ENCODE measurements around the gene FCRL4. TPM values are rescaled to one million over a fixed set of nuclear protein-coding genes. Genes with fewer than 3 reads are reported as not detected.
"Not testable (repeated sequence)": the region's sequence is repeated elsewhere in the genome, so short reads cannot be mapped to it uniquely, and the experiment has no call there.

Gene FCRL4
- polyA plus RNA-seq, 1 donor: not detected

GRCh38 chr1:157551694-157552693 lies 45.9 kb downstream of the FCRL4 start, which contains the start of gene FCRL5:
TSS of gene FCRL5 (minus strand) at chr1:157552515. CDS start at chr1:157552362, 153 bp downstream.
- DNase-seq: no peak

- DNase-seq: not testable (repeated sequence)
Measured at GRCh38 chr1:157548081-157548480, 49.8 kb downstream of the FCRL4 start.

GRCh38 chr1:157542676-157543075 lies 55.2 kb downstream of the FCRL4 start:
- peak; percentile 8 for DNase-seq

- DNase-seq: no peak
Measured at GRCh38 chr1:157540852-157541251, 57.0 kb downstream of the FCRL4 start.

GRCh38 chr1:157540160-157540748 lies 57.6 kb downstream of the FCRL4 start:
- DNase-seq: no peak

- no peak for DNase-seq
Measured at GRCh38 chr1:157539568-157539967, 58.3 kb downstream of the FCRL4 start.

- no peak for DNase-seq
Measured at GRCh38 chr1:157532569-157532968, 65.3 kb downstream of the FCRL4 start.

GRCh38 chr1:157523774-157524493 lies 74.0 kb downstream of the FCRL4 start:
- DNase-seq: no peak

Other genes with a start within 250 kb of the FCRL4 start
- gene FCRL5, start 45.6 kb downstream of the FCRL4 start, polyA plus RNA-seq (ENCODE audit: insufficient read length): 0.17 TPM
- not detected for gene FCRL3, start 102.7 kb upstream of the FCRL4 start, polyA plus RNA-seq (ENCODE audit: insufficient read length)
- gene FCRL2, start 179.0 kb upstream of the FCRL4 start, polyA plus RNA-seq (ENCODE audit: insufficient read length): 0.17 TPM
- gene FCRL1, start 222.0 kb upstream of the FCRL4 start, polyA plus RNA-seq (ENCODE audit: insufficient read length): 0.05 TPM
- not detected for gene CD5L, start 243.7 kb upstream of the FCRL4 start, polyA plus RNA-seq (ENCODE audit: insufficient read length)

All from left kidney (tissue), 2 donors.